WTC11 (cell line): ENCODE measurements around the gene GNG2.

Experiments
- ETV6 ChIP-seq: sonication (generic); formaldehyde crosslinking; IDR thresholded peaks from 2 replicates; pipeline ENCODE4 v1.8.1; 2022; ENCODE audit warnings: mild to moderate bottlenecking, missing genetic modification reagents
- GABPB1 ChIP-seq: sonication (generic); formaldehyde crosslinking; IDR thresholded peaks from 2 replicates; pipeline ENCODE4 v1.8.1; 2023; ENCODE audit warnings: mild to moderate bottlenecking, missing genetic modification reagents
- JUN ChIP-seq: sonication (generic); formaldehyde crosslinking; IDR thresholded peaks from 2 replicates; pipeline ENCODE4 v1.8.0; 2023; ENCODE audit warnings: mild to moderate bottlenecking, missing genetic modification reagents
- TF ChIP-seq, protein P1 (sequence below): sonication (generic); formaldehyde crosslinking; IDR thresholded peaks from 2 replicates; pipeline ENCODE4 v1.8.1; 2022; ENCODE audit warnings: low read depth, missing genetic modification reagents, borderline replicate concordance
- TF ChIP-seq, protein P2 (sequence below): sonication (generic); formaldehyde crosslinking; IDR thresholded peaks from 2 replicates; pipeline ENCODE4 v1.8.1; 2022; ENCODE audit warnings: low read depth, mild to moderate bottlenecking, moderate library complexity, missing genetic modification reagents, borderline replicate concordance

DNA sequence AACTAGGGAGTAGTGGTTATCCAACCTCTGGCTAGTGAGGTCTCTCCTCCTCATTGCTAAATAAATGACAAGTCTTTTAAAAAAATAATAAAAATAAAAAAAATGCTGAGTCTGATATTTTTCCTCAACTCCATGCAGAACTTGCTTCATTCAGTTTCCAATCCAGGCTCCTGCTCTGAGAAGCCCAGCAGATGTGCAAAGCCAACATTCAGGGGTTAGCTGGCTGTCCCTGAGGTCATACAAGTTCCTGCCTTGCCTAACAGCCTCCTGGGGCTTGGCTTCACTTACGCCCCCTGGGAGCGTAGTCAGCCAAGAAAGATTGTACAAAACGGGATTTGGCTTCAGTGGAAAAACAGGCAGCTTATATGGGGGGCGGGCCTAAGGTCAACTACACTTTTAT, 152.2 kb downstream of the GNG2 start:
- TF ChIP-seq, protein P1, sequence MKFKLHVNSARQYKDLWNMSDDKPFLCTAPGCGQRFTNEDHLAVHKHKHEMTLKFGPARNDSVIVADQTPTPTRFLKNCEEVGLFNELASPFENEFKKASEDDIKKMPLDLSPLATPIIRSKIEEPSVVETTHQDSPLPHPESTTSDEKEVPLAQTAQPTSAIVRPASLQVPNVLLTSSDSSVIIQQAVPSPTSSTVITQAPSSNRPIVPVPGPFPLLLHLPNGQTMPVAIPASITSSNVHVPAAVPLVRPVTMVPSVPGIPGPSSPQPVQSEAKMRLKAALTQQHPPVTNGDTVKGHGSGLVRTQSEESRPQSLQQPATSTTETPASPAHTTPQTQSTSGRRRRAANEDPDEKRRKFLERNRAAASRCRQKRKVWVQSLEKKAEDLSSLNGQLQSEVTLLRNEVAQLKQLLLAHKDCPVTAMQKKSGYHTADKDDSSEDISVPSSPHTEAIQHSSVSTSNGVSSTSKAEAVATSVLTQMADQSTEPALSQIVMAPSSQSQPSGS (CRISPR knock-in tag), result no peak
- TF ChIP-seq GABPB1 (CRISPR knock-in tag) (no peak), JUN (CRISPR knock-in tag) (no peak), ETV6 (no peak)
- TF ChIP-seq, protein P2, sequence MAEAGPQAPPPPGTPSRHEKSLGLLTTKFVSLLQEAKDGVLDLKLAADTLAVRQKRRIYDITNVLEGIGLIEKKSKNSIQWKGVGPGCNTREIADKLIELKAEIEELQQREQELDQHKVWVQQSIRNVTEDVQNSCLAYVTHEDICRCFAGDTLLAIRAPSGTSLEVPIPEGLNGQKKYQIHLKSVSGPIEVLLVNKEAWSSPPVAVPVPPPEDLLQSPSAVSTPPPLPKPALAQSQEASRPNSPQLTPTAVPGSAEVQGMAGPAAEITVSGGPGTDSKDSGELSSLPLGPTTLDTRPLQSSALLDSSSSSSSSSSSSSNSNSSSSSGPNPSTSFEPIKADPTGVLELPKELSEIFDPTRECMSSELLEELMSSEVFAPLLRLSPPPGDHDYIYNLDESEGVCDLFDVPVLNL (CRISPR knock-in tag), result no peak
